ENCODE measurements around the gene SUB1. TPM values are rescaled to one million over a fixed set of nuclear protein-coding genes. Genes with fewer than 3 reads are reported as not detected.
"Not testable (repeated sequence)": the region's sequence is repeated elsewhere in the genome, so short reads cannot be mapped to it uniquely, and the experiment has no call there.

The SUB1 gene
- total RNA-seq, result 103 and 128 TPM in 2 replicates

DNA sequence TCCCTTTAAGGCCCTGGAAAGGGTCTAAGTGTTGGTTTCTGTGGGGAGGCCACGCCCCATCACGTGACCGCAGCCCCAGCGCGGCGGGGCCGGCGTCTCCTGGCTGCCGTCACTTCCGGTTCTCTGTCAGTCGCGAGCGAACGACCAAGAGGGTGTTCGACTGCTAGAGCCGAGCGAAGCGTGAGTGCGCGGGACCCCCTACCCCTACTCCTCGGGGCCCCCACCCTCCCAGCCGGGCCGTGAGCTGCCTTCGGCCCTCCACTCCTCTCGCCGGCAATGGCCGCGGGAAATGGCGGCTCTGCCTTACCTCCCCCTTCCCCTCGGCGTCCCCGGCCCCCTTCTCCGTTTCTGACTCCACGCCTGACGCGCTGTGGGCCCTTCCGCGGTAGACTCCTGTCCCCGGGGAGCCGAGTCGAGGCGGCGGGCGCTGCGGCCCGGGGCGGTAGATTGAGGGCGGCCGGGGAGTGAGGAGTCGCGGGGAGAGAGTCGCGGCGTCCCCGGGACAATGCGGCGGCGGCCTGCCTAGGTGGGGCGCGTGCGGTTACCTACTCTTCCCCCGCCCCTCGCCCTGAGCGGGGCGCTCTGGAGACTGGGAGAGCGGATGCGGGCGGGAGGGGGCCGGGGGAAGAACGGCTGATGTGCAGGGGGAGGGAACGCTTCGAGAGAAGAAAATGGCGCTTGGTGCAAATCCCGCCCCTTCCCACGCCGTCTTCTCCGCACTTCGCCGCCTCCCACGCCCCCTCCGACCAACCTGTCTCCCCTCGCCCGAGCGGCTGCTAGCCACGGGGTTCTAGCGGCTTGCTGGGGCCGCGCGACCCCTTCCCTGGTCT is at the start of gene SUB1:
TSS of gene SUB1 (plus strand) at position 112 of the 830 bp plus-strand sequence. CDS start 2,956 bp downstream, outside the sequence.
- Histone ChIP-seq H3K27me3 (ENCODE audit: control insufficient read depth, insufficient read depth, low read length) (no peaks in the 10 kb centered on the region), H3K4me3 (ENCODE audit: low read depth, low read length) (peak within 1 kb of the TSS; percentile 99), H3K36me3 (ENCODE audit: control insufficient read depth, insufficient read depth, low read length) (no peaks in the 10 kb centered on the region)
- FAIRE-seq (no peak), DNase-seq (ENCODE audit: low read depth) (peak; percentile 85)
- peak; percentile 7 for TF ChIP-seq CTCF (IDR thresholded peaks at IDR 0.05; ENCODE audit: insufficient read depth, low read length, severe bottlenecking)

DNA sequence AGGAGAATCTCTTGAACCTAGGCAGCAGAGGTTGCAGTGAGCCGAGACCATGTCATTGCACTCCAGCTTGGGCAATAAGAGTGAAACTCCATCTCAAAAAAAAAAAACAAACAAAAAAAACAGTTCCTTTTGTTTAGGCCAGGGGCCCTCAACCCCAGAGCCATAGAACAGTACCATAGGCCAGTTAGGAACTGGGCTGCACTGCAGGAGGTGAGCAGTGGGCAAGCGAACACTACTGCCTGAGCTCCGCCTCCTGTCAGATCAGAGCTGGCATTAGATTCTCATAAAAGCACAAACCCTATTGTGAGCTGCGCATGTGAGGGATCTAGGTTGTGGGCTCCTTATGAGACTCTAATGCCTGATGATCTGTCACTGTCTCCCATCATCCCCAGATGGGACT is 49.1 kb upstream of the SUB1 start:
- Histone ChIP-seq H3K27me3 (ENCODE audit: control insufficient read depth, insufficient read depth, low read length) (no peaks in the 10 kb centered on the region), H3K4me3 (ENCODE audit: low read depth, low read length) (no peak overlapping the region), H3K36me3 (ENCODE audit: control insufficient read depth, insufficient read depth, low read length) (no peaks in the 10 kb centered on the region)
- FAIRE-seq (no peak), DNase-seq (ENCODE audit: low read depth) (no peak)
- no peak for TF ChIP-seq CTCF (IDR thresholded peaks at IDR 0.05; ENCODE audit: insufficient read depth, low read length, severe bottlenecking)

DNA sequence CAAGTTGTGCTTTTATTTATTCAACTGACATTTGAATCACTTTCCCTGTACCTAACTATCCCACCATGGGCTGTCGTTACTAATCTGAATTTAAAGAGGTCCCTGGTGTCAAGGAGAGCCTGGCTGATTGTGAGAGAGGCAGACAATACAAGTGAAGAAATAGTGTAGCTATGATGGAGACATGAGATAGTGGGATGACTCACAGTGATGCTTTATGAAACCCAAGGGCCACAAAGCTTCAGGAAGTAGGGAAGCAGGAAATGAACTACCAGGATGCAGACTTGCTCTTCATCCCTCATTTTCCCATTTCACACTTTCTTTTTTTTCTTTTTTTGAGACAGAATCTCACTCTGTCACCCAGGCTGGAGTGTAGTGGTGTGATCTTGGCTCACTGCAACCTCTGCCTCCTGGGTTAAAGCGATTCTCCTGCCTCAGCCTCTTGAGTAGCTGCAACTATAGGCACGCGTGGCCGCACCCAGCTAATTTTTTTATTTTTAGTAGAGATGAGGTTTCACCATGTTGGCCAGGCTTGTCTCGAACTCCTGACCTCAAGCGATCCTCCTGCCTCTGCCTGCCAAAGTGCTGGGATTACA is 47.8 kb upstream of the SUB1 start:
- not testable (repeated sequence) for FAIRE-seq; H3K4me3 ChIP-seq (ENCODE audit: low read depth, low read length)
- peak; percentile 83 for DNase-seq (ENCODE audit: low read depth)

GRCh38 chr5:32538031-32538547 is 47.3 kb upstream of the SUB1 start:
- no peak for TF ChIP-seq CTCF (IDR thresholded peaks at IDR 0.05; ENCODE audit: insufficient read depth, low read length, severe bottlenecking)
- FAIRE-seq, result no peak
- DNase-seq (ENCODE audit: low read depth), result peak; percentile 30
- Histone ChIP-seq H3K36me3 (ENCODE audit: control insufficient read depth, insufficient read depth, low read length) (no peaks in the 10 kb centered on the region), H3K27me3 (ENCODE audit: control insufficient read depth, insufficient read depth, low read length) (no peaks in the 10 kb centered on the region), H3K4me3 (ENCODE audit: low read depth, low read length) (no peak overlapping the region)

More for the DNA sequence above, 47.8 kb upstream of the SUB1 start:
- H3K36me3 ChIP-seq (ENCODE audit: control insufficient read depth, insufficient read depth, low read length); H3K27me3 ChIP-seq (ENCODE audit: control insufficient read depth, insufficient read depth, low read length): not testable (repeated sequence)

GRCh38 chr5:32539981-32540845 is 45.1 kb upstream of the SUB1 start:
- no peak for TF ChIP-seq CTCF (IDR thresholded peaks at IDR 0.05; ENCODE audit: insufficient read depth, low read length, severe bottlenecking)
- DNase-seq (ENCODE audit: low read depth), result no peak
- FAIRE-seq, result no peak

More at GRCh38 chr5:32539981-32540845, 45.1 kb upstream of the SUB1 start:
- Histone ChIP-seq H3K27me3 (ENCODE audit: control insufficient read depth, insufficient read depth, low read length) (no peaks in the 10 kb centered on the region), H3K4me3 (ENCODE audit: low read depth, low read length) (no peak overlapping the region), H3K36me3 (ENCODE audit: control insufficient read depth, insufficient read depth, low read length) (no peaks in the 10 kb centered on the region)
